Cardiac ventricle fibroblast (primary cell): ENCODE data around the gene ASB1. TPM values are rescaled to one million over a fixed set of nuclear protein-coding genes. Genes with fewer than 3 reads are reported as not detected.

ENCODE experiments used
- total RNA-seq: library from RNA; depleted of rRNA; stranded (reverse); fragments of >200 nt; gene quantifications from 2 replicates; pipeline ENCODE4 v1.2.3, GENCODE V29; 2015

The ASB1 gene, protein sequence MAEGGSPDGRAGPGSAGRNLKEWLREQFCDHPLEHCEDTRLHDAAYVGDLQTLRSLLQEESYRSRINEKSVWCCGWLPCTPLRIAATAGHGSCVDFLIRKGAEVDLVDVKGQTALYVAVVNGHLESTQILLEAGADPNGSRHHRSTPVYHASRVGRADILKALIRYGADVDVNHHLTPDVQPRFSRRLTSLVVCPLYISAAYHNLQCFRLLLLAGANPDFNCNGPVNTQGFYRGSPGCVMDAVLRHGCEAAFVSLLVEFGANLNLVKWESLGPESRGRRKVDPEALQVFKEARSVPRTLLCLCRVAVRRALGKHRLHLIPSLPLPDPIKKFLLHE
- total RNA-seq: 9.2 and 17.8 TPM in 2 replicates

GRCh38 chr2:238426568-238427434 lies at the start of gene ASB1:
TSS of gene ASB1 (plus strand) at chr2:238426927. CDS start at chr2:238427071, 144 bp downstream.

Other genes starting within 250 kb of the ASB1 start
- gene ILKAP, start 223.2 kb upstream of the ASB1 start, total RNA-seq: 15.5 and 16.0 TPM in 2 replicates
- gene HES6, start 186.9 kb upstream of the ASB1 start, total RNA-seq: 0.44 and 1.6 TPM in 2 replicates
- 4.5 and 4.6 TPM in 2 replicates for gene PER2, start 138.3 kb upstream of the ASB1 start, total RNA-seq
- gene TRAF3IP1, start 106.4 kb upstream of the ASB1 start, total RNA-seq: 4.8 and 8.7 TPM in 2 replicates